H1 (cell line): ENCODE measurements around the gene INPP5K.

Source experiments
- CREB1 ChIP-seq: IDR thresholded peaks from 2 replicates; pipeline ENCODE4 v1.6.1; 2012; ENCODE audit warnings: inconsistent platforms
- CTCF ChIP-seq, 3 experiments: IDR thresholded peaks; 1 replicate in 2 of 3; 2 replicates in 1 of 3; pipeline versions ENCODE4 v1.5.1 to v1.6.1; 2011; ENCODE audit warnings: low read length in 3 of 3, mild to moderate bottlenecking in 3 of 3, inconsistent platforms in 2 of 3, low read depth in 1 of 3, moderate library complexity in 1 of 3; ENCODE audit not compliant: insufficient read depth in 1 of 3; ENCODE audit errors: control extremely low read depth in 1 of 3
- EZH2 ChIP-seq: fragments of 200-600 bp; sonication (generic); IDR thresholded peaks from 2 replicates; pipeline ENCODE4 v1.7.1; 2012; ENCODE audit warnings: low read depth, mild to moderate bottlenecking, moderate library complexity, low read length, inconsistent platforms; ENCODE audit not compliant: severe bottlenecking
- TF ChIP-seq, protein P1 (sequence below): IDR thresholded peaks from 2 replicates; pipeline ENCODE4 v1.6.1; 2012; ENCODE audit warnings: inconsistent platforms

GRCh38 chr17:1552932-1553331 lies 36.5 kb upstream of the INPP5K start:
- TF ChIP-seq CTCF (IDR thresholded peaks at IDR 0.05; ENCODE audit: control extremely low read depth in 1 of 3, insufficient read depth in 1 of 3, low read depth in 1 of 3, low read length in 3 of 3) (no peak), CREB1 (no peak), EZH2 (no peak)
- TF ChIP-seq, protein P1, sequence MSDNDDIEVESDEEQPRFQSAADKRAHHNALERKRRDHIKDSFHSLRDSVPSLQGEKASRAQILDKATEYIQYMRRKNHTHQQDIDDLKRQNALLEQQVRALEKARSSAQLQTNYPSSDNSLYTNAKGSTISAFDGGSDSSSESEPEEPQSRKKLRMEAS, result no peak
